ENCODE data around the gene KLF6. TPM values are rescaled to one million over a fixed set of nuclear protein-coding genes. Genes with fewer than 3 reads are reported as not detected.

The KLF6 gene
- total RNA-seq, 3 donors from 2014 or later (not counting 1 experiment from before 2014, with no cell fraction given) = 1,044 to 1,768 (median 1,056) TPM

DNA sequence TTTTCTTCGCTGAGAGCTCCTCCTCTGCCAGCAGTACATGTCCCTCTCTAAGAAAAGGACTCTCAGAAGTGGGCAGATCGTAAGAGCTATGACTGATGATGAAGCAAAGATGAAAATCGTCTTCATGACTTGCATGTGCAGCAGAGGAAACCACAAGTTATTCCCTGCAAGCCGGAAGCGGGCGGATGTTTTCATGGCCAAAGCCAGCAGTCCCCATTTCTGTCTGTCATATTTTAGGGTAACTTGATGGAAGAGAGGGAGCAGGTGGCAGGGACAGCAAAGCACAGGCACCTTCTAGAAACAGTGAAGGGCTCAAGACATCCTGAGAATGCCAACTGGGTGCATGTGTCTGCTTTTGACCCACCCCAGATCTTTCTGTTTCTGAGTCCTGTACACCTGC is 19.9 kb downstream of the KLF6 start:
- H3K36me3 Mint-ChIP-seq = no peaks in the 10 kb centered on the region
- intact Hi-C loops (cut with micrococcal nuclease) = no loop called here
- 4% methylated on average over 6 of the region's 6 CpGs for WGBS (ENCODE audit: insufficient coverage)
- peak; percentile 40 to 83 (median 55) for ATAC-seq
- no peaks in the 10 kb centered on the region for H3K9me3 Mint-ChIP-seq
- no peaks in the 10 kb centered on the region for H3K9me3 ChIP-seq (ENCODE audit: control insufficient read depth, insufficient read depth, low read length)
- H3K4me3 Mint-ChIP-seq = peak overlapping the region; percentile 80
- H3K27ac ChIP-seq (ENCODE audit: low read length) = no peak overlapping the region
- H3K27me3 ChIP-seq (ENCODE audit: control insufficient read depth, insufficient read depth, low read length) = no peaks in the 10 kb centered on the region
- H3K4me1 Mint-ChIP-seq = peaks cover 29 to 58% of the 10 kb centered on the region in 2 donors
- peak overlapping the region in 1 of 2 donors; percentile 70 for H3K27ac Mint-ChIP-seq
- H3K4me3 ChIP-seq (ENCODE audit: low read length) = no peak overlapping the region
- H3K27me3 Mint-ChIP-seq (ENCODE audit: low read depth in 2 of 2) = no peaks in the 10 kb centered on the region
- H3K4me1 ChIP-seq (ENCODE audit: control insufficient read depth, insufficient read depth, low read length) = peaks cover 29% of the 10 kb centered on the region
- peak in 1 of 2 donors; percentile 65 for DNase-seq
- H3K36me3 ChIP-seq (ENCODE audit: control insufficient read depth, insufficient read depth, low read length) = no peaks in the 10 kb centered on the region
- TF ChIP-seq, protein P1, sequence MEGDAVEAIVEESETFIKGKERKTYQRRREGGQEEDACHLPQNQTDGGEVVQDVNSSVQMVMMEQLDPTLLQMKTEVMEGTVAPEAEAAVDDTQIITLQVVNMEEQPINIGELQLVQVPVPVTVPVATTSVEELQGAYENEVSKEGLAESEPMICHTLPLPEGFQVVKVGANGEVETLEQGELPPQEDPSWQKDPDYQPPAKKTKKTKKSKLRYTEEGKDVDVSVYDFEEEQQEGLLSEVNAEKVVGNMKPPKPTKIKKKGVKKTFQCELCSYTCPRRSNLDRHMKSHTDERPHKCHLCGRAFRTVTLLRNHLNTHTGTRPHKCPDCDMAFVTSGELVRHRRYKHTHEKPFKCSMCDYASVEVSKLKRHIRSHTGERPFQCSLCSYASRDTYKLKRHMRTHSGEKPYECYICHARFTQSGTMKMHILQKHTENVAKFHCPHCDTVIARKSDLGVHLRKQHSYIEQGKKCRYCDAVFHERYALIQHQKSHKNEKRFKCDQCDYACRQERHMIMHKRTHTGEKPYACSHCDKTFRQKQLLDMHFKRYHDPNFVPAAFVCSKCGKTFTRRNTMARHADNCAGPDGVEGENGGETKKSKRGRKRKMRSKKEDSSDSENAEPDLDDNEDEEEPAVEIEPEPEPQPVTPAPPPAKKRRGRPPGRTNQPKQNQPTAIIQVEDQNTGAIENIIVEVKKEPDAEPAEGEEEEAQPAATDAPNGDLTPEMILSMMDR (IDR thresholded peaks at IDR 0.05) = no peak

DNA sequence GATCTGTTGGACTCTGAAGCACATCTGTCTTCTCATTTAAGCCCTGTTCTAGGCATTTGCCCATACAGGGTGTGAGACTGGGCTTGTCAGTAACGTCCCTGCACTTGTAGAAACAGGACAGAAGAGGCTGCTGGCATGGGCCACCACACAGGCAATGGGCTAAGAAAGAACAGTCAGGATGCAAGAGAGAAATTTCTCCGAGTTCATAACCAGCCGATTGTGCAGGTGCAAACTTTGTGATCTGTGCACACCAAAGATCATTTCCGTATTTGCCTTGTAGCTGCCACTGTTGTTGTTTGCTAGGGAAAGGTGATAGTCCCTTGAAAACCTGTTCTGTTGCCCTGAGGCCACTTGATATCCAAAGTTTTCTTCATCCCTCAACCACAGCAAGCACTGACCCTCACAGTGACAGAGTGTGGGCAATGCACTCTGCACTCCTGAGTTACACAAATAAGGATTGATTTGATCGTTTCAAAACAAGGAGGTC is 20.3 kb downstream of the KLF6 start:
- Histone ChIP-seq H3K4me1 (ENCODE audit: control insufficient read depth, insufficient read depth, low read length) (peaks cover 34% of the 10 kb centered on the region), H3K27me3 (ENCODE audit: control insufficient read depth, insufficient read depth, low read length) (no peaks in the 10 kb centered on the region), H3K36me3 (ENCODE audit: control insufficient read depth, insufficient read depth, low read length) (no peaks in the 10 kb centered on the region), H3K9me3 (ENCODE audit: control insufficient read depth, insufficient read depth, low read length) (no peaks in the 10 kb centered on the region), H3K27ac (ENCODE audit: low read length) (no peak overlapping the region), H3K4me3 (ENCODE audit: low read length) (no peak overlapping the region)
- ATAC-seq (peak; percentile 28 to 46 (median 37)), DNase-seq (peak in 1 of 2 donors; percentile 29)
- Mint-ChIP-seq H3K4me3 (peak overlapping the region; percentile 80), H3K4me1 (peaks cover 28 to 54% of the 10 kb centered on the region in 2 donors), H3K27ac (peak overlapping the region in 1 of 2 donors; percentile 70), H3K36me3 (no peaks in the 10 kb centered on the region), H3K27me3 (ENCODE audit: low read depth in 2 of 2) (no peaks in the 10 kb centered on the region), H3K9me3 (no peaks in the 10 kb centered on the region)
- intact Hi-C loops (cut with micrococcal nuclease) = no loop called here
- TF ChIP-seq, protein P1 (IDR thresholded peaks at IDR 0.05) = no peak
- 18% methylated on average over 5 of the region's 5 CpGs for WGBS (ENCODE audit: insufficient coverage)

DNA sequence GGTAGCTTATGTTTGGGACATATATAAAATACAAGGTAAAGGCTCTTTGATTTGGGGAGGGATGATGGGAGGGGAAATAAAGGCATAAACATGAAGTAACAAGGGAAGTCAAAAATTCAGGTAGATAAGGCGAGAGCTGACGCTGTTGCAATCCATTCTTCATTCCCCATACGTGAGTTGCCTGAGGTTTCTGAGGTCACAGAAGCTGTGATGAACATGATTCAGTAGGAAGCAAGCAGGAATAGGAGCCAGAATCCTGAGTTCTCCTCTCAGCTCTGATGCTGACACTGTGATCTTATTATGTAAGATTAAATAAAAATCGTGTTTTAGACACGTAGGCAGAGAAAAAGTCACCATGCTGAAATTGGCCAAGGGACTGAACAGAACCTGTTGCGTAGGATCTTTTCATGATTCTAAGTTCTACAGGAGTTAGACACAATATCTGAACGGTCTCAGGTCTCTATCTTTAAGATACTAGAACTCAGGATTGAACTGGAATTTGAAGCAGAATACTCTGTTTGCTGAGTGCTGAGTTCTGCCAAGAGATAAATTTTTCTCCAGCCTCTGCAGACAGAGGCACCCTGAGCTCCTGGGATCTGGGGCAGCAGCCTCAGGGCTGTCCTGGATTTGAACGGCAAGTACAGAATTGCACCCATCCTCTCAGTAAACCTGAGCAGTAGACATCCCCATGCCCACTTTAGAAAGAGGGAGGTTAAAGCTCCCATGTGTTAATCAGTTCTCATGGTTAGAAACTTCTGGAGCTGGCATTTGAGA is 21.0 kb downstream of the KLF6 start:
- H3K27me3 Mint-ChIP-seq (ENCODE audit: low read depth in 2 of 2) = no peaks in the 10 kb centered on the region
- ATAC-seq = no peak
- 77% methylated on average over 7 of the region's 8 CpGs for WGBS (ENCODE audit: insufficient coverage)
- H3K36me3 Mint-ChIP-seq = no peaks in the 10 kb centered on the region
- no peaks in the 10 kb centered on the region for H3K36me3 ChIP-seq (ENCODE audit: control insufficient read depth, insufficient read depth, low read length)
- TF ChIP-seq, protein P1 (IDR thresholded peaks at IDR 0.05) = no peak
- H3K4me3 ChIP-seq (ENCODE audit: low read length) = no peak overlapping the region
- peak overlapping the region; percentile 80 for H3K4me3 Mint-ChIP-seq
- no peaks in the 10 kb centered on the region for H3K27me3 ChIP-seq (ENCODE audit: control insufficient read depth, insufficient read depth, low read length)
- peaks cover 35% of the 10 kb centered on the region for H3K4me1 ChIP-seq (ENCODE audit: control insufficient read depth, insufficient read depth, low read length)
- H3K27ac ChIP-seq (ENCODE audit: low read length) = no peak overlapping the region
- intact Hi-C loops (cut with micrococcal nuclease) = no loop called here
- H3K9me3 ChIP-seq (ENCODE audit: control insufficient read depth, insufficient read depth, low read length) = no peaks in the 10 kb centered on the region
- no peaks in the 10 kb centered on the region for H3K9me3 Mint-ChIP-seq
- no peak for DNase-seq
- peaks cover 28 to 50% of the 10 kb centered on the region in 2 donors for H3K4me1 Mint-ChIP-seq
- H3K27ac Mint-ChIP-seq = peak overlapping the region in 1 of 2 donors; percentile 70

Data from natural killer cell (primary cell).